GM12878 (cell line): Measurements from ENCODE around the gene KIRREL3. TPM values are rescaled to one million over a fixed set of nuclear protein-coding genes. Genes with fewer than 3 reads are reported as not detected.

ENCODE experiments used
- ATAC-seq: fragments of 200-7000 bp; cut with Tn5 transposase; 3 replicates; pipeline ENCODE4 v1.9.1; 2020; ENCODE audit warnings: mild to moderate bottlenecking, moderate library complexity
- BruUV-seq: library from RNA; stranded (reverse); fragments of 400-500 nt; replicated peaks from 2 replicates; lab custom pipeline; 2021; lab: Mats Ljungman, UMichigan
- CTCF ChIA-PET: fragments of 300-600 bp; sonication (Branson Sonifier 250); formaldehyde crosslinking; extraction: SDS; loops from one replicate; lab custom pipeline; 2021; ENCODE audit warnings: inconsistent platforms; lab: Yijun Ruan, JAX
- POLR2A ChIA-PET: fragments of 350-600 bp; formaldehyde crosslinking; extraction: SDS; loops from one replicate; lab custom pipeline; 2021; ENCODE audit warnings: inconsistent platforms; lab: Charles Lee
- RAD21 ChIA-PET: fragments of 300-600 bp; sonication (Branson Sonifier 250); formaldehyde crosslinking; loops from one replicate; lab custom pipeline; 2023; ENCODE audit warnings: antibody characterized with exemption; ENCODE audit not compliant: unreplicated experiment; lab: Charles Lee
- SMC1A ChIA-PET: fragments of 300-600 bp; sonication (Branson Sonifier 250); formaldehyde crosslinking; loops from one replicate; lab custom pipeline; 2023; ENCODE audit not compliant: unreplicated experiment, uncharacterized antibody; lab: Charles Lee
- DNase-seq: peaks from one replicate; pipeline ENCODE4 v3.0.0-alpha.2; 2011; ENCODE audit warnings: low read depth, low spot score
- FAIRE-seq: peaks from 3 replicates; lab custom pipeline; 2011; peaks lifted over from hg19 to GRCh38; lab: Jason Lieb, UNC
- H2AFZ ChIP-seq: 2 replicates; pipeline ENCODE4 v1.6.0; 2011; ENCODE audit warnings: low read depth, low read length, control low read depth; ENCODE audit not compliant: control insufficient read depth
- H3K27ac ChIP-seq: 2 replicates; pipeline ENCODE4 v1.5.1; 2011; ENCODE audit warnings: control low read depth; ENCODE audit not compliant: control insufficient read depth, insufficient read depth
- H3K27me3 ChIP-seq, 2 experiments: replicated peaks in 1 of 2; 2 replicates each; pipeline versions ENCODE4 v1.6.0 to v1.6.1; 2011; ENCODE audit warnings: low read length in 1 of 2; ENCODE audit not compliant: control insufficient read depth in 2 of 2, insufficient read depth in 2 of 2
- H3K36me3 ChIP-seq, 2 experiments: 2 replicates each; pipeline ENCODE4 v1.5.1; 2011; ENCODE audit warnings: low read length in 1 of 2; ENCODE audit not compliant: control insufficient read depth in 2 of 2, insufficient read depth in 2 of 2
- H3K4me1 ChIP-seq: 2 replicates; pipeline ENCODE4 v1.6.1; 2011; ENCODE audit warnings: mild to moderate bottlenecking, low read length, moderate library complexity, mixed read lengths; ENCODE audit not compliant: control insufficient read depth, insufficient read depth
- H3K4me2 ChIP-seq: 2 replicates; pipeline ENCODE4 v1.6.0; 2011; ENCODE audit warnings: control low read depth; ENCODE audit not compliant: control insufficient read depth, insufficient read depth
- H3K4me3 ChIP-seq: fragments of 200-600 bp; sonication (generic); 2 replicates; pipeline ENCODE4 v1.5.1; 2016
- H3K79me2 ChIP-seq: 2 replicates; pipeline ENCODE4 v1.6.0; 2011; ENCODE audit warnings: low read length; ENCODE audit not compliant: control insufficient read depth, insufficient read depth
- H3K9ac ChIP-seq: 2 replicates; pipeline ENCODE4 v1.8.0; 2011; ENCODE audit warnings: low read length, control low read depth, mixed read lengths; ENCODE audit not compliant: control insufficient read depth, insufficient read depth
- H3K9me3 ChIP-seq: replicated peaks from 3 replicates; pipeline ENCODE4 v1.5.1; 2011; ENCODE audit warnings: mild to moderate bottlenecking, low read length; ENCODE audit not compliant: control insufficient read depth, insufficient read depth
- H4K20me1 ChIP-seq: 2 replicates; pipeline ENCODE4 v1.6.0; 2011; ENCODE audit not compliant: control insufficient read depth, insufficient read depth
- CREM ChIP-seq: IDR thresholded peaks from 2 replicates; pipeline ENCODE4 v1.6.1; 2014; ENCODE audit warnings: antibody characterized with exemption, low read depth
- HDAC6 ChIP-seq: fragments of 200-600 bp; sonication (generic); IDR thresholded peaks from one replicate; pipeline ENCODE4 v1.8.0; 2017; ENCODE audit warnings: antibody characterized with exemption; ENCODE audit not compliant: unreplicated experiment
- MTA3 ChIP-seq: IDR thresholded peaks from 2 replicates; pipeline ENCODE4 v1.6.1; 2012; ENCODE audit warnings: low read length, inconsistent platforms, borderline replicate concordance
- POU2F2 ChIP-seq: IDR thresholded peaks from 3 replicates; pipeline ENCODE4 v1.6.1; 2011; ENCODE audit warnings: low read depth, mild to moderate bottlenecking, low read length, borderline replicate concordance
- RAD21 ChIP-seq: IDR thresholded peaks from 2 replicates; pipeline ENCODE4 v1.6.1; 2011; ENCODE audit warnings: mild to moderate bottlenecking, low read depth, low read length, moderate library complexity; ENCODE audit not compliant: insufficient read depth
- SMARCA5 ChIP-seq: fragments of 450-650 bp; IDR thresholded peaks from 2 replicates; pipeline ENCODE4 v1.6.1; 2017; ENCODE audit warnings: mild to moderate bottlenecking
- WRNIP1 ChIP-seq: IDR thresholded peaks from 2 replicates; pipeline ENCODE4 v1.6.1; 2011; ENCODE audit warnings: low read depth, low read length, improper control_type of control experiment, borderline replicate concordance
- ZNF622 ChIP-seq: fragments of 450-650 bp; IDR thresholded peaks from 2 replicates; pipeline ENCODE4 v1.6.1; 2017; ENCODE audit warnings: mild to moderate bottlenecking, inconsistent platforms
- WGBS: methylation state at CpG from one replicate; pipeline ENCODE4 v1.1.6; 2016; ENCODE audit warnings: low lambda C conversion rate; ENCODE audit not compliant: insufficient replicate concordance, insufficient coverage; ENCODE audit errors: missing lambda C conversion rate; 5-methylcytosine and 5-hydroxymethylcytosine counted together
- in situ Hi-C: fragments of 300-500 bp; cut with MboI; formaldehyde crosslinking; loops from 9 replicates; pipeline ENCODE4 v1.14.3; 2018; ENCODE audit warnings: mixed read lengths
- intact Hi-C: fragments of 100-400 bp; cut with micrococcal nuclease; formaldehyde crosslinking; loops from one replicate; pipeline ENCODE4 v1.14.2; 2022; ENCODE audit not compliant: unreplicated experiment
- polyA plus RNA-seq, 11 experiments: library from polyadenylated mRNA; depleted of rRNA in 4 of 11; unstranded in 6 of 11; stranded (reverse) in 5 of 11; fragments of >200 nt; fragmentation: Nextera tagmentation in 4 of 11; fragmentation: Illumina TruSeq in 1 of 11; extraction: Ambion mirVana in 4 of 11; extraction: Trizol in 1 of 11; gene quantifications; 1 replicate in 1 of 11; 2 replicates in 10 of 11; pipeline versions ENCODE4 v1.2.1 to v1.2.3, GENCODE V29; 2011 to 2016; ENCODE audit warnings: inconsistent platforms in 2 of 11, missing spikeins in 2 of 11, low read depth in 1 of 11
- total RNA-seq, 4 experiments: library from RNA; depleted of rRNA in 3 of 4; stranded (reverse); fragments of >200 nt in 3 of 4; fragmentation: Illumina TruSeq in 1 of 4; extraction: Trizol in 1 of 4; gene quantifications; 2 replicates each; pipeline versions ENCODE4 v1.2.1 to v1.2.3, GENCODE V29; 2013 to 2021
- TF ChIP-seq, protein P1 (sequence below): IDR thresholded peaks from 2 replicates; pipeline ENCODE4 v1.6.1; 2011; ENCODE audit warnings: mild to moderate bottlenecking, low read depth, low read length, moderate library complexity; ENCODE audit not compliant: insufficient replicate concordance
- TF ChIP-seq, protein P2 (sequence below), 3 experiments: IDR thresholded peaks in 2 of 3; conservative IDR thresholded peaks in 1 of 3; 2 replicates each; pipeline ENCODE4 v1.5.1; 2011; ENCODE audit warnings: low read depth in 3 of 3, low read length in 3 of 3, mild to moderate bottlenecking in 3 of 3, control low read depth in 2 of 3, moderate library complexity in 2 of 3, inconsistent platforms in 1 of 3, mixed read lengths in 1 of 3; ENCODE audit not compliant: control insufficient read depth in 2 of 3, insufficient read depth in 1 of 3; ENCODE audit errors: extremely low read depth in 1 of 3
- TF ChIP-seq, protein P3 (sequence below): IDR thresholded peaks from 2 replicates; pipeline ENCODE4 v1.6.1; 2012; ENCODE audit warnings: improper control_type of control experiment, low read depth, low read length; ENCODE audit not compliant: insufficient replicate concordance

Gene KIRREL3
- total and polyA plus RNA-seq, 10 of the 15 experiments (the other 5 are each of a cell fraction or from before 2014, with no cell fraction given): under 0.01 TPM; not detected in 9

DNA sequence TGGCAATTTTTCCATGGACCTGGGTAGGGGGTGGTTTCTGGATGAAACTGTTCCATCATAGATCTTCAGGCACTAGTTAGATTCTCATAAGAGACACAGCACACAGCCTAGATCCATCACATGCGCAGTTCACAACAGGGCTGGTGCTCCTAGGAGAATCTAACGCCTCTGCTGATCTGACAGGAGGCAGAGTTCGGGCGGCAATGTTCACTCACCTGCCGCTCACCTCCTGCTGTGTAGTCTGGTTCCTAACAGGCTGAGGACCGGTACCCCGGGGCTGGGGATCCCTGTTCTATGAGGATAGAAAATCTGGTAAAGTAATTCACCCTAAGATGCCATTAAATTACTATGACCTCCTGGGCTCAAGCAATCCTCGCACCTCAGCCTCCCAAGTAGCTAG lies 318.0 kb downstream of the KIRREL3 start:
- ChIA-PET CTCF (no interaction called here), RAD21 (no interaction called here), SMC1A (no interaction called here), POLR2A (no interaction called here)
- Histone ChIP-seq H4K20me1 (no peaks in the 10 kb centered on the region), H3K4me2 (no peak overlapping the region), H3K9me3 (no peaks in the 10 kb centered on the region), H3K27me3 (peaks cover 0 to 1% of the 10 kb centered on the region in 2 experiments), H3K79me2 (no peaks in the 10 kb centered on the region), H3K4me1 (no peaks in the 10 kb centered on the region), H3K9ac (no peak overlapping the region), H3K4me3 (no peak overlapping the region), H2AFZ (no peak overlapping the region), H3K27ac (no peak overlapping the region), H3K36me3 (no peaks in the 10 kb centered on the region)
- BruUV-seq: no TSS peak
- FAIRE-seq (no peak), ATAC-seq (no peak), DNase-seq (no peak)
- TF ChIP-seq, protein P1, sequence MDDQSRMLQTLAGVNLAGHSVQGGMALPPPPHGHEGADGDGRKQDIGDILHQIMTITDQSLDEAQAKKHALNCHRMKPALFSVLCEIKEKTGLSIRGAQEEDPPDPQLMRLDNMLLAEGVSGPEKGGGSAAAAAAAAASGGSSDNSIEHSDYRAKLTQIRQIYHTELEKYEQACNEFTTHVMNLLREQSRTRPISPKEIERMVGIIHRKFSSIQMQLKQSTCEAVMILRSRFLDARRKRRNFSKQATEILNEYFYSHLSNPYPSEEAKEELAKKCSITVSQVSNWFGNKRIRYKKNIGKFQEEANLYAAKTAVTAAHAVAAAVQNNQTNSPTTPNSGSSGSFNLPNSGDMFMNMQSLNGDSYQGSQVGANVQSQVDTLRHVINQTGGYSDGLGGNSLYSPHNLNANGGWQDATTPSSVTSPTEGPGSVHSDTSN: no peak
- TF ChIP-seq ZNF622 (no peak), SMARCA5 (no peak), RAD21 (no peak), HDAC6 (no peak), WRNIP1 (no peak), CREM (no peak), POU2F2 (no peak), MTA3 (no peak)
- TF ChIP-seq, protein P2, sequence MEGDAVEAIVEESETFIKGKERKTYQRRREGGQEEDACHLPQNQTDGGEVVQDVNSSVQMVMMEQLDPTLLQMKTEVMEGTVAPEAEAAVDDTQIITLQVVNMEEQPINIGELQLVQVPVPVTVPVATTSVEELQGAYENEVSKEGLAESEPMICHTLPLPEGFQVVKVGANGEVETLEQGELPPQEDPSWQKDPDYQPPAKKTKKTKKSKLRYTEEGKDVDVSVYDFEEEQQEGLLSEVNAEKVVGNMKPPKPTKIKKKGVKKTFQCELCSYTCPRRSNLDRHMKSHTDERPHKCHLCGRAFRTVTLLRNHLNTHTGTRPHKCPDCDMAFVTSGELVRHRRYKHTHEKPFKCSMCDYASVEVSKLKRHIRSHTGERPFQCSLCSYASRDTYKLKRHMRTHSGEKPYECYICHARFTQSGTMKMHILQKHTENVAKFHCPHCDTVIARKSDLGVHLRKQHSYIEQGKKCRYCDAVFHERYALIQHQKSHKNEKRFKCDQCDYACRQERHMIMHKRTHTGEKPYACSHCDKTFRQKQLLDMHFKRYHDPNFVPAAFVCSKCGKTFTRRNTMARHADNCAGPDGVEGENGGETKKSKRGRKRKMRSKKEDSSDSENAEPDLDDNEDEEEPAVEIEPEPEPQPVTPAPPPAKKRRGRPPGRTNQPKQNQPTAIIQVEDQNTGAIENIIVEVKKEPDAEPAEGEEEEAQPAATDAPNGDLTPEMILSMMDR (IDR thresholded peaks at IDR 0.05 in 2 of 3, conservative IDR thresholded peaks at IDR 0.05 in 1 of 3; ENCODE audit: control insufficient read depth in 2 of 3, extremely low read depth in 1 of 3, insufficient read depth in 1 of 3, low read depth in 3 of 3, low read length in 3 of 3): no peak
- TF ChIP-seq, protein P3, sequence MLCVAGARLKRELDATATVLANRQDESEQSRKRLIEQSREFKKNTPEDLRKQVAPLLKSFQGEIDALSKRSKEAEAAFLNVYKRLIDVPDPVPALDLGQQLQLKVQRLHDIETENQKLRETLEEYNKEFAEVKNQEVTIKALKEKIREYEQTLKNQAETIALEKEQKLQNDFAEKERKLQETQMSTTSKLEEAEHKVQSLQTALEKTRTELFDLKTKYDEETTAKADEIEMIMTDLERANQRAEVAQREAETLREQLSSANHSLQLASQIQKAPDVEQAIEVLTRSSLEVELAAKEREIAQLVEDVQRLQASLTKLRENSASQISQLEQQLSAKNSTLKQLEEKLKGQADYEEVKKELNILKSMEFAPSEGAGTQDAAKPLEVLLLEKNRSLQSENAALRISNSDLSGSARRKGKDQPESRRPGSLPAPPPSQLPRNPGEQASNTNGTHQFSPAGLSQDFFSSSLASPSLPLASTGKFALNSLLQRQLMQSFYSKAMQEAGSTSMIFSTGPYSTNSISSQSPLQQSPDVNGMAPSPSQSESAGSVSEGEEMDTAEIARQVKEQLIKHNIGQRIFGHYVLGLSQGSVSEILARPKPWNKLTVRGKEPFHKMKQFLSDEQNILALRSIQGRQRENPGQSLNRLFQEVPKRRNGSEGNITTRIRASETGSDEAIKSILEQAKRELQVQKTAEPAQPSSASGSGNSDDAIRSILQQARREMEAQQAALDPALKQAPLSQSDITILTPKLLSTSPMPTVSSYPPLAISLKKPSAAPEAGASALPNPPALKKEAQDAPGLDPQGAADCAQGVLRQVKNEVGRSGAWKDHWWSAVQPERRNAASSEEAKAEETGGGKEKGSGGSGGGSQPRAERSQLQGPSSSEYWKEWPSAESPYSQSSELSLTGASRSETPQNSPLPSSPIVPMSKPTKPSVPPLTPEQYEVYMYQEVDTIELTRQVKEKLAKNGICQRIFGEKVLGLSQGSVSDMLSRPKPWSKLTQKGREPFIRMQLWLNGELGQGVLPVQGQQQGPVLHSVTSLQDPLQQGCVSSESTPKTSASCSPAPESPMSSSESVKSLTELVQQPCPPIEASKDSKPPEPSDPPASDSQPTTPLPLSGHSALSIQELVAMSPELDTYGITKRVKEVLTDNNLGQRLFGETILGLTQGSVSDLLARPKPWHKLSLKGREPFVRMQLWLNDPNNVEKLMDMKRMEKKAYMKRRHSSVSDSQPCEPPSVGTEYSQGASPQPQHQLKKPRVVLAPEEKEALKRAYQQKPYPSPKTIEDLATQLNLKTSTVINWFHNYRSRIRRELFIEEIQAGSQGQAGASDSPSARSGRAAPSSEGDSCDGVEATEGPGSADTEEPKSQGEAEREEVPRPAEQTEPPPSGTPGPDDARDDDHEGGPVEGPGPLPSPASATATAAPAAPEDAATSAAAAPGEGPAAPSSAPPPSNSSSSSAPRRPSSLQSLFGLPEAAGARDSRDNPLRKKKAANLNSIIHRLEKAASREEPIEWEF: no peak
- in situ Hi-C loops (no loop called here), intact Hi-C loops (no loop called here)
- WGBS: 61% methylated on average over 8 of the region's 8 CpGs
